ENCODE measurements around the gene DCLK2.

The DCLK2 gene

GRCh38 chr4:150164956-150165629 lies 86.8 kb downstream of the DCLK2 start:
- Histone ChIP-seq H3K4ac (ENCODE audit: low read depth, low read length) (no peak overlapping the region), H3K9ac (ENCODE audit: low read length) (no peak overlapping the region), H2AK5ac (ENCODE audit: low read length) (no peak overlapping the region), H3K27me3 (ENCODE audit: insufficient read depth, low read length, poor library complexity) (no peaks in the 10 kb centered on the region), H3K36me3 (ENCODE audit: control insufficient read depth, insufficient read depth, low read length) (no peaks in the 10 kb centered on the region), H3K56ac (ENCODE audit: low read length) (no peak overlapping the region), H3K4me2 (ENCODE audit: low read length) (no peak overlapping the region), H3K79me2 (ENCODE audit: control insufficient read depth, insufficient read depth, low read length) (no peaks in the 10 kb centered on the region), H3K4me1 (ENCODE audit: control insufficient read depth, low read depth, low read length) (no peaks in the 10 kb centered on the region), H3K4me3 (ENCODE audit: low read length) (no peak overlapping the region), H4K5ac (ENCODE audit: low read length) (no peak overlapping the region), H2BK120ac (ENCODE audit: low read depth, low read length) (no peak overlapping the region), H4K8ac (ENCODE audit: low read depth, low read length) (no peak overlapping the region), H3K23ac (ENCODE audit: low read length) (no peak overlapping the region), H3K79me1 (ENCODE audit: low read length) (no peaks in the 10 kb centered on the region), H2BK15ac (replicated peaks; ENCODE audit: low read depth) (no peak overlapping the region), H2BK5ac (ENCODE audit: low read length) (no peak overlapping the region), H3K18ac (ENCODE audit: low read length) (no peak overlapping the region), H3K27ac (ENCODE audit: low read depth, low read length) (no peak overlapping the region)
- no CpG with 5 or more reads among the region's 3 CpGs for WGBS (ENCODE audit: extremely low coverage, insufficient coverage, low lambda C conversion rate)
- DNase-seq: no peak

GRCh38 chr4:150167054-150167453 lies 88.8 kb downstream of the DCLK2 start:
- no peak overlapping the region for H3K4me3 ChIP-seq (ENCODE audit: low read length)
- WGBS (ENCODE audit: extremely low coverage, insufficient coverage, low lambda C conversion rate): no CpG with 5 or more reads among the region's 2 CpGs
- no peak overlapping the region for H3K56ac ChIP-seq (ENCODE audit: low read length)
- H3K4me2 ChIP-seq (ENCODE audit: low read length): no peak overlapping the region
- DNase-seq: no peak
- no peak overlapping the region for H3K23ac ChIP-seq (ENCODE audit: low read length)
- no peaks in the 10 kb centered on the region for H3K27me3 ChIP-seq (ENCODE audit: insufficient read depth, low read length, poor library complexity)
- H4K8ac ChIP-seq (ENCODE audit: low read depth, low read length): no peak overlapping the region
- H2BK5ac ChIP-seq (ENCODE audit: low read length): no peak overlapping the region
- no peaks in the 10 kb centered on the region for H3K79me1 ChIP-seq (ENCODE audit: low read length)
- no peak overlapping the region for H3K9ac ChIP-seq (ENCODE audit: low read length)
- no peak overlapping the region for H2BK15ac ChIP-seq (replicated peaks; ENCODE audit: low read depth)
- no peak overlapping the region for H4K5ac ChIP-seq (ENCODE audit: low read length)
- no peaks in the 10 kb centered on the region for H3K4me1 ChIP-seq (ENCODE audit: control insufficient read depth, low read depth, low read length)
- no peak overlapping the region for H2BK120ac ChIP-seq (ENCODE audit: low read depth, low read length)
- H3K36me3 ChIP-seq (ENCODE audit: control insufficient read depth, insufficient read depth, low read length): no peaks in the 10 kb centered on the region
- no peak overlapping the region for H3K4ac ChIP-seq (ENCODE audit: low read depth, low read length)
- no peaks in the 10 kb centered on the region for H3K79me2 ChIP-seq (ENCODE audit: control insufficient read depth, insufficient read depth, low read length)
- H2AK5ac ChIP-seq (ENCODE audit: low read length): no peak overlapping the region
- no peak overlapping the region for H3K27ac ChIP-seq (ENCODE audit: low read depth, low read length)
- no peak overlapping the region for H3K18ac ChIP-seq (ENCODE audit: low read length)

GRCh38 chr4:150173432-150173861 lies 95.2 kb downstream of the DCLK2 start:
- no peak overlapping the region for H3K4me3 ChIP-seq (ENCODE audit: low read length)
- H3K27ac ChIP-seq (ENCODE audit: low read depth, low read length): no peak overlapping the region
- no peak overlapping the region for H3K4ac ChIP-seq (ENCODE audit: low read depth, low read length)
- no peak overlapping the region for H3K9ac ChIP-seq (ENCODE audit: low read length)
- no peak overlapping the region for H3K23ac ChIP-seq (ENCODE audit: low read length)
- no CpG with 5 or more reads among the region's 1 CpG for WGBS (ENCODE audit: extremely low coverage, insufficient coverage, low lambda C conversion rate)
- no peak overlapping the region for H2AK5ac ChIP-seq (ENCODE audit: low read length)
- H2BK120ac ChIP-seq (ENCODE audit: low read depth, low read length): no peak overlapping the region
- no peak overlapping the region for H3K18ac ChIP-seq (ENCODE audit: low read length)
- no peak overlapping the region for H2BK15ac ChIP-seq (replicated peaks; ENCODE audit: low read depth)
- H3K4me2 ChIP-seq (ENCODE audit: low read length): no peak overlapping the region
- H3K36me3 ChIP-seq (ENCODE audit: control insufficient read depth, insufficient read depth, low read length): no peaks in the 10 kb centered on the region
- no peaks in the 10 kb centered on the region for H3K79me1 ChIP-seq (ENCODE audit: low read length)
- H3K4me1 ChIP-seq (ENCODE audit: control insufficient read depth, low read depth, low read length): no peaks in the 10 kb centered on the region
- no peak overlapping the region for H2BK5ac ChIP-seq (ENCODE audit: low read length)
- H3K27me3 ChIP-seq (ENCODE audit: insufficient read depth, low read length, poor library complexity): no peaks in the 10 kb centered on the region
- no peak for DNase-seq
- no peaks in the 10 kb centered on the region for H3K79me2 ChIP-seq (ENCODE audit: control insufficient read depth, insufficient read depth, low read length)
- H4K8ac ChIP-seq (ENCODE audit: low read depth, low read length): no peak overlapping the region
- H3K56ac ChIP-seq (ENCODE audit: low read length): no peak overlapping the region
- no peak overlapping the region for H4K5ac ChIP-seq (ENCODE audit: low read length)

- Histone ChIP-seq H3K4ac (ENCODE audit: low read depth, low read length) (no peak overlapping the region), H3K18ac (ENCODE audit: low read length) (no peak overlapping the region), H2BK15ac (replicated peaks; ENCODE audit: low read depth) (no peak overlapping the region), H3K4me1 (ENCODE audit: control insufficient read depth, low read depth, low read length) (no peaks in the 10 kb centered on the region), H3K4me2 (ENCODE audit: low read length) (no peak overlapping the region), H3K4me3 (ENCODE audit: low read length) (no peak overlapping the region), H4K8ac (ENCODE audit: low read depth, low read length) (no peak overlapping the region), H3K79me1 (ENCODE audit: low read length) (no peaks in the 10 kb centered on the region), H4K5ac (ENCODE audit: low read length) (no peak overlapping the region), H2BK5ac (ENCODE audit: low read length) (no peak overlapping the region), H2BK120ac (ENCODE audit: low read depth, low read length) (no peak overlapping the region), H3K27ac (ENCODE audit: low read depth, low read length) (no peak overlapping the region), H3K23ac (ENCODE audit: low read length) (no peak overlapping the region), H3K36me3 (ENCODE audit: control insufficient read depth, insufficient read depth, low read length) (no peaks in the 10 kb centered on the region), H3K27me3 (ENCODE audit: insufficient read depth, low read length, poor library complexity) (no peaks in the 10 kb centered on the region), H3K79me2 (ENCODE audit: control insufficient read depth, insufficient read depth, low read length) (no peaks in the 10 kb centered on the region), H3K9ac (ENCODE audit: low read length) (no peak overlapping the region), H2AK5ac (ENCODE audit: low read length) (no peak overlapping the region), H3K56ac (ENCODE audit: low read length) (no peak overlapping the region)
- no peak for DNase-seq
- no CpG with 5 or more reads among the region's 5 CpGs for WGBS (ENCODE audit: extremely low coverage, insufficient coverage, low lambda C conversion rate)
Observed at GRCh38 chr4:150173982-150174398, 95.7 kb downstream of the DCLK2 start.

- H3K4me1 ChIP-seq (ENCODE audit: control insufficient read depth, low read depth, low read length): no peaks in the 10 kb centered on the region
- no peak overlapping the region for H2BK15ac ChIP-seq (replicated peaks; ENCODE audit: low read depth)
- no peak overlapping the region for H2BK120ac ChIP-seq (ENCODE audit: low read depth, low read length)
- no peak overlapping the region for H3K4me3 ChIP-seq (ENCODE audit: low read length)
- H3K56ac ChIP-seq (ENCODE audit: low read length): no peak overlapping the region
- WGBS (ENCODE audit: extremely low coverage, insufficient coverage, low lambda C conversion rate): no CpG with 5 or more reads among the region's 1 CpG
- H3K79me2 ChIP-seq (ENCODE audit: control insufficient read depth, insufficient read depth, low read length): no peaks in the 10 kb centered on the region
- H3K27me3 ChIP-seq (ENCODE audit: insufficient read depth, low read length, poor library complexity): no peaks in the 10 kb centered on the region
- H3K27ac ChIP-seq (ENCODE audit: low read depth, low read length): no peak overlapping the region
- H3K36me3 ChIP-seq (ENCODE audit: control insufficient read depth, insufficient read depth, low read length): no peaks in the 10 kb centered on the region
- no peak overlapping the region for H3K9ac ChIP-seq (ENCODE audit: low read length)
- no peak overlapping the region for H3K23ac ChIP-seq (ENCODE audit: low read length)
- H3K79me1 ChIP-seq (ENCODE audit: low read length): no peaks in the 10 kb centered on the region
- no peak overlapping the region for H3K18ac ChIP-seq (ENCODE audit: low read length)
- H4K8ac ChIP-seq (ENCODE audit: low read depth, low read length): no peak overlapping the region
- no peak overlapping the region for H3K4me2 ChIP-seq (ENCODE audit: low read length)
- DNase-seq: no peak
- H2BK5ac ChIP-seq (ENCODE audit: low read length): no peak overlapping the region
- H3K4ac ChIP-seq (ENCODE audit: low read depth, low read length): no peak overlapping the region
- no peak overlapping the region for H4K5ac ChIP-seq (ENCODE audit: low read length)
- no peak overlapping the region for H2AK5ac ChIP-seq (ENCODE audit: low read length)
Observed at GRCh38 chr4:150176547-150176946, 98.3 kb downstream of the DCLK2 start.

- Histone ChIP-seq H3K4me2 (ENCODE audit: low read length) (no peak overlapping the region), H4K8ac (ENCODE audit: low read depth, low read length) (no peak overlapping the region), H3K4me3 (ENCODE audit: low read length) (no peak overlapping the region), H3K79me1 (ENCODE audit: low read length) (no peaks in the 10 kb centered on the region), H2BK5ac (ENCODE audit: low read length) (no peak overlapping the region), H3K56ac (ENCODE audit: low read length) (no peak overlapping the region), H3K27me3 (ENCODE audit: insufficient read depth, low read length, poor library complexity) (no peaks in the 10 kb centered on the region), H3K23ac (ENCODE audit: low read length) (no peak overlapping the region), H2BK120ac (ENCODE audit: low read depth, low read length) (no peak overlapping the region), H3K9ac (ENCODE audit: low read length) (no peak overlapping the region), H2BK15ac (replicated peaks; ENCODE audit: low read depth) (no peak overlapping the region), H4K5ac (ENCODE audit: low read length) (no peak overlapping the region), H3K4me1 (ENCODE audit: control insufficient read depth, low read depth, low read length) (no peaks in the 10 kb centered on the region), H3K27ac (ENCODE audit: low read depth, low read length) (no peak overlapping the region), H2AK5ac (ENCODE audit: low read length) (no peak overlapping the region), H3K18ac (ENCODE audit: low read length) (no peak overlapping the region), H3K36me3 (ENCODE audit: control insufficient read depth, insufficient read depth, low read length) (no peaks in the 10 kb centered on the region), H3K4ac (ENCODE audit: low read depth, low read length) (no peak overlapping the region), H3K79me2 (ENCODE audit: control insufficient read depth, insufficient read depth, low read length) (no peaks in the 10 kb centered on the region)
- no CpG with 5 or more reads among the region's 4 CpGs for WGBS (ENCODE audit: extremely low coverage, insufficient coverage, low lambda C conversion rate)
- no peak for DNase-seq
Observed at GRCh38 chr4:150178161-150178560, 99.9 kb downstream of the DCLK2 start.
